ENCODE results near the gene TXNDC11.

TXNDC11 gene

DNA sequence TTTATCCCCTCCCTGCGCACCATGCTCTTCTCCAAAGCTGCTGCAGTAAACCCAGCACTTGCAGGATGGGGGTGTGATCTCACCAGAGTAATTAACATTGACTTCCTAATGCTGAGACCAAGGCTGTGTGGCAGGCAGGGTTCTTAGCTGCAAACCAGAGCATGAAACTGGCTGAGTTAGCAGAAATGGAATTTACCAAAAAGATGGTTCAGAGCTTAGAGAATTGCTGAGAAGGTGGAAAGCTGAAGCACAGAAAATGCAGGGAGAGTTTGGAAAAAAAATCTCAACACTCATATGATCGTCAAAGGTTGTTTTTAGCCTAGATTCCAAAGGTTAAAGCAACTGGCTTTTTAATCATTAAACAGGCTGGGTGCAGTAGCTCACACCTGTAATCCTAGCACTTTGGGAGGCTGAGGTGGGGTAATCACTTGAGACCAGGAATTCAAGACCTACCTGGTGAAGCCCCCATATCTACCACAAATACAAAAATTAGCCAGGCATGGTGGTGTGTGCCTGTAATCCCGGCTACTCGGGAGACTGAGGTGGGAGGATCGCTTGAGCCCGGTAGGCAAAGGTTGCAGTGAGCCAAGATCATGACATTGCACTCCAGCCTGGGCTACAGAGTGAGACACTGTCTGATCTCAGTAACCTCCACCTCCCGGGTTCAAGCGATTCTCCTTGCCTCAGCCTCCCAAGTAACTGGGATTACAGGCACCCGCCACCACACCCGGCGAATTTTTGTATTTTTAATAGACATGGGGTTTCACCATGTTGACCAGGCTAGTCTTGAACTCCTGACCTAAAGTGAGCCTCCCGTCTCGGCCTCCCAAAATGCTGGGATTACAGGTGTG is 6.0 kb upstream of the TXNDC11 start:
- no peak for DNase-seq

DNA sequence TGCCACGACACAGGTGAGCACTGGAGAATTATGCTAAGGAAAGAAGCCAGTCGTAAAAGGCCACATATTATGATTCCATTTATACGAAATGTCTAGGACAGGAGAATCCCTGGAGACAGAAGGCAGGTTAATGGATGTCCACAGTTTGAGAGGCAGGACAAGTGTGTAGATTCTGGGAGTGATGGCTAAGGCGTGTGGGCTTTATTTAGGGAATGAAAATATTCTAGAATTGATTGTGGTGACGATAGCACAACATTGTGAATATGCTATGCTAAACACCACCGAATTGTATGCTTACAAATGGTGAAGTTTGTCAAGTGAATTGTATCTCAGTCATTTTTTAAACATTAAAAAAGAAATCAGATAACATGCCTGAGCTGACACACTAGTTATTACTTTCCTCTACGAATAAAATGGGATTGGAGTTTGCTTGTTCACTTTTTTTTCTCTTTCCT is 5.3 kb upstream of the TXNDC11 start:
- DNase-seq: no peak

DNA sequence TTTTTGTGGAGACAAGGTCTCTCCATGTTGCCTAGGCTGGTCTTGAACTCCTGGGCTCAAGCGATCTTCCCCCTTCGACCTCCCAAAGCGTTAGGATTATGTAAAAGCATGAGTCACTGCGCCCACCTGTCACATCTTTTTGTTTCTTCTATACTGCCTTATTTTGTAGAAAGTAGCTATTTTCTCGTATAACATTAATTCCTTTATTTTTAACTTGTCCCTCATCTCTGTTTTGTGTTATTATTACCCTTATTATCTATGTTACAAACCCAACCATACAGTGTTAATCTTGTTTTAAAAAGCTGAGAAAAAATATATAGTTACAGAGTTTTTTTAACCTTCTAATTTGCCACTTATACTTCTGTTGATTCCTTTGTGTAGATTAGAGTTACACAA is 1.4 kb upstream of the TXNDC11 start:
- no peak for DNase-seq

DNA sequence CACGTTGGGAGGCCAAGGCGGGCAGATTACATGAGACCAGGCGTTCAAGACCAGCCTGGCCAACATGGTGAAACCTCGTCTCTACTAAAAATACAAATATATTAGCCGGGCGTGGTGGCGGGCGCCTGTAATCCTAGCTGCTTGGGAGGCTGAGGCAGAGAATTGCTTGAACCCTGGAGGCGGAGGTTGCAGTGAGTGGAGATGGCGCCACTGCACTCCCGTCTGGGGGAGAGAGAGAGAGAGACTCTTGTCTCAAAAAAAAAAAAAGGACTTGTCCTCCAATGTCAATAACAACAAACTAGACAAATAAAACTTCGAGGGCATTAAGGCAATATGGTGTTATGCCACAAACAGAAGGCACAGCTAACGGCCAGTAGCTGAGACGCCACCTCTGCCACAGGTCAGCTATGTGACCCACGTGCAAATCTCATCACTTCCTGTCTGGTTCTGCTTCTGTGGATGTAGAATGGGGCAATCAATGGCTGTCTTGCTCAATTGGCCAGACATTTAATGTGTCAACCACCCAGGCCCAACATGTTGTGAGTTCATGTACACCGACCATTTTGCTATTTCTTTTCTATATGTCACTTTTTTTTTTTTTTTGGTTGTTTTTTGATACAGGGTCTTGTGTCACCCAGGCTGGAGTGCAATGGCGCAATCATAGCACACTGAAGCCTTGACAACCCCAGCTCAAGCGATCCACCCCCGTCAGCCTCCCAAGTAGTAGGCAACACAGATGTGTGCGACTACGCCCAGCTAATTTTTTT is 834 bp upstream of the TXNDC11 start:
- no peak for DNase-seq

DNA sequence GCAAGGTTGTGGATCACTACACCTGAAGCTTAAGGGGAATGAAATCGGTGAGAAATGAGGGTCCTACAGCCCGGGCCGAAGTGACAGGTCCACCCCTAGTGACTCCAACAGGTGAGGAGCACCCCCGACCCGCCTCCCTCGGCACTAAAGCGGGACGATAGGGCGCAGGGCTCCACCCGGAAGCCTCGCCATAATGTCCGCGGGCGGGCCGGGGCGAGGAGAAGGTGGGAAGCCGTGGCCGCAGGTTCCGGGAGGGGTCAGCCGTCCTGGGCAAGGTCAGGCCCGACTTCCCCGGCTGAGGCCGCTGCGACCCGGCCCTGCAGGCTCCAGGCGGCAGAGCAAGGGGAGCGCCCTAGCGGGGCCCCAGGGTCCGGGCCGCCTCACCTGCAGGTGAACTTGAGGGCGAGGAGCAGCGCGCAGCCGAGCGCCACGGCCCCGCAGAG is 543 bp downstream of the TXNDC11 start:
- peak; percentile 36 for DNase-seq

DNA sequence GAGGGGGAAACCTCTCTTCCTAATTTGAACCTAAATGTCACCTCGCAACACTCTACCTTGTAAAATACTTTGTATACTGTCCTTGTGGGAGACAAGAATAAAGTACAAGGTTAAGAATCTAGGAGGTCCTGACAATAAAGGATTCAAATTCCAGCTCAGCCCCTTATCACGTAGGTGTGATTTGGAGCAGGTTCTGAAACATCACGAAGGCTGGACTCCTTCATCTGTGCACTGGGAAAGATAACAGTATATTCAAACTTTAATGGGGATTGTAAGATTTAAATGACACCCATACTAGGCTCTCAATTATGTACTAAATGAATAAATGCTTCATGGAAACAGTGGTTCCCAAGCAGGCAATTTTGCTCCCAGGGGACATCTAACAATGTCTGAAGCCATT is 2.1 kb downstream of the TXNDC11 start:
- DNase-seq: no peak

DNA sequence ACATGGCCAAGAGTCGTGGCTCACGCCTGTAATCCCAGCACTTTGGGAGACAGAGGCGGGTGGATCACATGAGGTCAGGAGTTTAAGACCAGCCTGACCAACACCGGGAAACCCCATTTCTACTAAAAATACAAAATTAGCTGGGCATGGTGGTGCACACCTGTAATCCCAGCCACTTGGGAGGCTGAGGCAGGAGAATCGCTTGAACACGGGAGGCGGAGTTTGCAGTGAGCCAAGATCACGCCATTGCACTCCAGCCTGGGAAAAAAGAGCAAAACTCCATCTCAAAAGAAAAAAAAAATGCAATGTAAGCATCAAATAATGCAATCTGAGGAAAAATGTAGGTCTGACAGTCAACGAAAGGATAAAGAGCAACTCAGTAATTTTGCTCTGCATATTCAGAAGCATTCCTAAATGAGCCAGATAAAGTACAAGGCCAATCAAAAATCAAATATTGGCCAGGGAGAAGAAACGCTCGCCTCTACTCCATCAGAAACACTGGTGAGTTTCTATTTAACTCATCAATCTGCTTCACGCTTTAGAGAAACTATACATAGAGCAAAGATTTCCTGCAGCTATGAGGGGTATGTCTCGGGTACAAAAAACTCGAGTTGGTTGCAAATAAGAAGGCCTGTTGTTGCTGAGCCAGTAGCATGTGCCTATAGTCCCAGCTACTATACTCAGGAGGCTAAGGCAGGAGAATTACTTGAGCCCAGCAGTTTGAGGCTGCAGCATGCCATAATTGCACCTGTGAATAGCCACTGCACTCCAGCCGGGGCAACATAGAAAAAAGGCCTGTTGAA is 3.7 kb downstream of the TXNDC11 start:
- no peak for DNase-seq

DNA sequence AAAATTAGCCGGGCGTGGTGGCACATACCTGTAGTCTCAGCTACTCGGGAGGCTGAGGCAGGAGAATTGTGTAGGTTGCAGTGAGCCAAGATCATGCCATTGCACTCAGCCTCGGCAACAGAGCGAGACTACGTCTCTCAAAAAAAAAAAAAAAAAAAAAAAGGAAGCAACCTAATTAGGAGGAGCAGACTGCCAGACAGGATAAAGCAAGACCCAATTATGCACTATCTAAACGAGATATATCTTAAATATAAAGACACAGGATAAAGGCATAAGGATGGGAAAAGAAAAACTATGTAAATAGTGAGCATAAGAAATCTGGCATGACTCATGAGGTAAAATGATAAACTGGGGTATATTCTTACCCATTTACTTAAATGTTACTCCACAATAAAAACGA is 4.9 kb downstream of the TXNDC11 start:
- no peak for DNase-seq

DNA sequence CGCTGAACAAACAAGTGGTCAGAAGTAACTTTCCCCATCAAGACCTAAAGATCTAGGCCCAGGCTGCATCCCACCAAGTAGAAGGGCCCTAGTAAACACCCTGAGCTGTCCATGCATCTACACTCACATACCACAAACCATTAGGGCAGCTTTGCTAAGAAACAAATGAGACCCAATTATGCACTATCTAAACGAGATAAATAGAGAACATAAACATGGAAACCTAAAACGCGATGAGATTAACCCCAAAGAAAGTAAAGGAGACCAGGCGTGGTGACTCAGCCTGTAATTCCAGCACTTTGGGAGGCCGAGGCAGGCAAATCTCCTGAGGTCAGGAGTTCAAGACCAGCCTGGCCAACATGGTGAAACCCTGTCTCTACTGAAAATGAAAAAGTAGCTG is 5.8 kb downstream of the TXNDC11 start:
- no peak for DNase-seq

DNA sequence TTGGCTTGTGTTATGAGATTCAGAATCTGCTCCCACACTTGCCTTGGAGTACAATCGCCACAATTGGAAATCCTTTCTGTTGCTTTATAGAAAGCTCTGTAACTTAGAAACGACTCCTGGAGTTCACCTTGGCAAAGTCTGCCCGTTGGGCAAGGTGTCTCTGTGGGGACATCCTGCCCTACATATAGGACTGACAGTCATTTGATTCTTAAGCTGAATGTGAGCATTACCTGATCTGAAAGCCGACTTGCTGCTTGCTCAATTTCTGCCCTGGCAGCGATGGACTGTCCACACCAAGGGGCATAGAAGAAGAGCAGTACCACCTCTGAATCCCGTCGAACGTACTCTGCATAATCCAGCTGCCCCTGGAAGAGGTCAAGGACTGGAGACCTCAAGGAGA is 6.9 kb downstream of the TXNDC11 start:
- DNase-seq: no peak

DNA sequence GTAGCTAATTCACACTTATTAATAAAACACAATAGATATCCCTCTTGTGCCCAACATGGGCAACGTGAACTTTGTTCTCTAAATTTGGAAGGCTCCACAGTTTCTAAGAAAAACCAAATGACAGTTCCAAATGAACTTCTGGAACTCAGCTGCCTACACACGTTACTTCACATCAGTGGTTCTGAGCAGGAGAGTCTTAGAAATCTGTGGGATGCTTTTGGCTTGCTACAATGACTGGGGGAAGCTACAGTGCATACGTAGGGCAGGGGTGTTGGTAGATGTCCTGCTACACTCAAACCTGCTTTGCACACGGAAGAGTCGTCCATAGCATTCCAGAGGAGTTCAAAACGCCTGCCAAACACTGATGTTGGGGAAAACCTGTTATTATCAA is 8.0 kb downstream of the TXNDC11 start:
- DNase-seq: no peak

DNA sequence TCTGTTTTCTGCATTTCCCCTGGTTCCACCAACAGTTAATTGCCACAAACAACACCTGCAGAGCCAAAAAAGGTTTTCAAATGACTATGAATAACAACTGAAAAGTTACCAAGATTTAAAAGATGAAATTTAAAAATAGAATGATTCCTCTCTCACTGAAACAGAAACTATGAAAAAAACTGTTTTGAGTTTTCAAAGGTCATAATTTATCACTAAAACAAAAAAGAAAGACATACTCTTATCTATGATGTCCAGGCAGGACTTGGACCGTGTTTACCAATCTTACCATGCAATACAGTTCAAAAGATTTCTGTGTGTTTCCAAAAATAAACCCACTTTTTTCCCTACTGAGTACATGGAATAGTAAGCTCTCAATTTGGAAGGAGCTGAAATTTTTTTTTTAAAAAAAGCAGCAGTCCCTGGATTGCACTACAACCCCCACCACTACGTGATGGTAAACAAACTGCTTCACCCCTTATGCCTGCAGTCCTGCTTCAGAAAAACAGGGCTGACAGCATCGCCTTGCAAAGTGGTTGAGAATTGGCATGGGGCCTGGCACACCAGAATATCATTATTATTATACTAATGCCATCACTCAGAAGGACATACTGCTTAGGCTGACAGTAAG is 8.5 kb downstream of the TXNDC11 start:
- no peak for DNase-seq

DNA sequence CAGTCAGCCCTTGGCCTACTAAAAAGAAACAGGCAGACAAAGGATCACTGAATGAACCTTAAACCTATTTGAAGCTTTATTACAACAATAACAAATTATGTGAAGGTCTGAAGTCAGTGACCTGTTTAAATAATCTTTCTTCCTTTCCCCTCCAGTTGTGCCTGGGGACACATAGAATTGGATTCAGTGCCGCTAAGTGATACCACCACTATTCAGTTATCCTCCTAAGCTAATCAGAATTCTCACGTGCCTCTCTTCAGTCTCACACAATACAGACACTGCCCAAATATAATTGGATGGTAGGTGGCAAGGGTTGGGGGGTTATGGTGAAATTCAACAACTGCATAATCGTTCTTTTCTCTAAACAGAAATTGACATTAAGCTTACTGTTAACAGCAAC is 11.4 kb downstream of the TXNDC11 start:
- no peak for DNase-seq

DNA sequence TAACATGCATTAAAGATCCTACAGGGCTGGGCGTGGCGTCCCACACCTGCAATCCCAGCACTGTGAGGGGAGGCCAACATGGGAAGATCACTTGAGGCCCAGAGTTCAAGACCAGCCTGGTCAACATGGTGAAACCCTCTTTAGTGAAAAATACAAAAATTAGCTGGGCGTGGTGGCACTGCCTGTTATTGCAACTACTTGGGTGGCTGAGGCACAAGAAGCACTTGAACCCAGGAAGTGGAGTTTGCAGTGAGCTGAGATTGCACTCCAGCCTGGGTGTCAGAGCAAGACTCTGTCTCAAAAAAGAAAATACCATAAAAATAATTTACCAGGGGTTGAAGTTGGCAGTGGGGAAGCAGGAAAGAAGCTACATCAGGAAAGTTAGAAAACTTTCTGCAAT is 12.9 kb downstream of the TXNDC11 start:
- no peak for DNase-seq

DNA sequence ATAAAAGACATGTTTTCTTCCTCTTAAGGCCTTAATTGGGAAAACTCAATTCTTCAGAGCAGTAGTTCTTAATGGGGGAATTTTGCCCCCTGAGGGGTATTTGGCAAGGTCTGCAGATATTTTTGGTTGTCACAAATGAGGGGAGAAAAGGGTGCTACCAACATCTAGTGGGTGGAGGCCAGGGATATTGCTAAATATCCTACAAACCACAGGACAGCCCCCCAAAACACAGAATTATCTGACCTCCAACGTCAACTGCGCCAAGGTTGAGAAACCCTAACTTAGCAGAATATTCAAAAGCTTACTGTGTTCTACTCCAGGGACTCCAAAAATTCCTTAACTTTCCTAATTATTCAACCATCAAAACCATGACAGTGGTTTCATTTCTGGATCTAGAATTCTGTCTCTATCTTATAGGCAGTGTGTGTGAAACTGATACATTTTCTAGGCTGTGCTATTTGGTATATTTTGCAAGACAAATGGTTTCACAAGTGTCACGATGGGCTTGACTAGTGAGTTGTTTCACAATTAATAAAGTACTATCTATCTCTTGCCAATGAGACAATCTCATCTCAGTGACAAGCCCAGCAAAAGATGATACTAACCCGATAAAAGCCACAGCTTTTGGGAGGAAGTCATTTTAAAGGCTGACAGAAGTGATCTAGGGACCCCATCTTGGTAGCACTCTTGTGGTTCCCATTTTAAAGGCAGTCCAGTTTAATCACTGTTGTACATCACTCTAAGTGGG is 14.7 kb downstream of the TXNDC11 start:
- no peak for DNase-seq

DNA sequence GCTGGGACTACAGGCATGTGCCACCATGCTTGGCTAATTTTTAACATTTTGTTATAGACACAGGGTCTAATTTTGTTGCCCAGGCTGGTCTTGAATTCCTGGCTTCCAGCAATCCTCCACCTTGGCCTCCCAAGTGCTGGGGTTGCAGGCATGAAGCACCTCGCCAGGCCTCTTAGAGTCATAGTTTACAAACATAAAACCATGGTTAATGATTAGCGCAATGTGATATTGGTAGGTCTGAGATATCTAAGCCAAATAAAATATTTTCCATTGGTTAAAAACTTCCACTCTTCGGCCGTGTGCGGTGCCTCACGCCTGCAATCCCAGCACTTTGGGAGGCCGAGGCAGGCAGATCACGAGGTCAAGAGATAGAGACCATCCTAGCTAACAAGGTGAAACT is 16.6 kb downstream of the TXNDC11 start:
- DNase-seq: no peak

DNA sequence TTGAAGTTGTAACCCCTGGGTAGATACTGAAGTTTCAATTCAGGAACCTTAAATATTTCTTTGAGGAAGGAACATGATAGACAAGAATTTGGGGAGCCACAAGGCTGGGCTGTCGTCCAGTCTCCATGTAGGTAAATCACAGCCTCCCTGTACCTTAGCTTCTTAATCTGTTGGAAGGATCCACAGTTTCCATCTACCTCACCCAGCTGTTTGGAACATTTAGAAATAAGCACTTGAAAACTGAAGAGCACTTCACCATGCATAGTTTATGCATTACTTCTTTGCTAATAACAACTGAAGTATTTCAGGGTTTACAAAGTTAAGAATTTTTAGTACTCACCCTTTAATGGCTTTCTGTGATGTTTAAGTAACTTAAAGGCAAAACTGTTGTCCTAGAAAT is 17.2 kb downstream of the TXNDC11 start:
- DNase-seq: peak; percentile 18

DNA sequence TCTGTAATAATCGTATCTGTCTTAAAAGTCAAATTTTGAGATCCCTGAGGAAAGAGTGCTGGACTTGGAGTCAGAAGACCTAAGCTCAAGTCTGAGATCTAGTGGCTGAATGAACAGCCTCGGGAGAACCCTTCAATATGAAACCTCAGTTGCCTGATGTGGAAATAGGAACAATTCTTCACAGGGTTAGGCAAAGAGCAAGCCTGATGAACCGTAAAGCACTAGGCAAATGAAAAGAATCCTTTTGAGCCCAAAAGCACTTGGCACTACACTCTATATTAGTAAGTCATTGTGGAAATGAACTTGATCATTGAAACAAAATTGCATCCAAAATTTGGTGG is 20.2 kb downstream of the TXNDC11 start:
- DNase-seq: no peak

DNA sequence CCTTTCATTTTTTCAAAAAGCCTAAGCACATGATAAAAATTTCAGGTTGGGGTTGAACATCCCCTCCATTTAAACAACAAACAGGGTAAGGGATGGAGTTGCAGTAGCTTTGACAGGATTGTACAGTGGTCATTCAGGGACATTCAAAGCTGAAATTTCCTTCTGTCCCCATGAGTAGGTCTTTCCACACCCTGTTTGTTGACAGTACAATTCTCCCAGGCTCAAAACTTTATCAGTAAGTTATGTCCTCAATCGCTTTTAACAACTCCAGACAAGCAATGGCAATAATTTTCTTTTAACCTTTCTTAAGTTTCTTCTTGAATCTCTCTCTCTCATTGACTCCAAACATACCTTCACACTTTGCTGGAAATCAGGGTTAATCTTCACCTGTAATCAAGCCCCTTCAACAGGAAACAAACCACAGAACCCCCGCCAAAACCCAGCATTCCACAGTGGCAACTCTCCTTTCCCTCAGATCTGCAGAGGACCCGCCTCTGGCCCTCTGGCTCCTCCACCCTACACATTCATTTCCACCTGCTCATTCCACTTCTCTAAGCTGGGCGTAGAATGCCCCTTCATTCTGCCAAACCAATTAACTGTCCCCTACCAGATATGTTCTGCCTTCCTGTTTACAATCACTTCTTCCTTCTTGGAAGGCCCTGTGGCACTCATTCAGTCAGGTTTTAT is 20.7 kb downstream of the TXNDC11 start:
- no peak for DNase-seq

DNA sequence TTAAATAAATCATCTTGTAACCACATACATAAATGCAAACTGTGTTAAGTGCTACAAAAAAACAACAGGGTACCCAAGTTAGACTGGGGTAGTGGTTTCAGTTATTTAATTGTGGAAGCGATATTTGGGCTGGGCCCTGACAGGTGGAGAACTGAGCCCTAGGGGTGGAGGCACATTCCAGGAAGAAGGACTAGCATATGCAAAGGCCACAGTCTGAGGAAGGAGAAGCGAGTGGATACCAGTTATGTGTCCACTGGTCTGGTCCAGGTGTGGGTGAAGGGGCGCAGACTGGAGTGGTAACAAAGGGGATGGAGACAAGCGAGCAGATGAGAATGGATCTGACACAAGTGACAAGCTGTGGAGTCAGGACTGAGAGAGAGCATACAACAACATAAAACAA is 22.9 kb downstream of the TXNDC11 start:
- DNase-seq: no peak

DNA sequence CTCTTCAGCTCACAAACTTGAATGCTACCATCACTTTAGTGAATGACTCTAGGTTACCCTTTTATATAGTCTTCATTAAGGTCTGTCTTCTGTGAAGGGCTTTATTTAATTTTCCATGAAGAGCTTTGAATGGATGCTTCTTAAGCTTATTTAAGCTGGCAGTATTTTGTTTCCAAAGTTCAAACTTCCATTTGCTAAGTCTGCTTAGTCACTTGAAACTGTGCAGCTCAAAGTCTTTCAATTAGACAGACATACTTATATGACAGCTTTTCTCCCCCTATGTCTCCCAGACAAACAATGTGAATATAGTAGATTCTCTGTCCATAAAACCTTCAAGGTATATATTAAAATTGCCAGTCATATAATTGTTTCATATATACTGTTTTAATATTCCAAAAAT is 23.5 kb downstream of the TXNDC11 start:
- DNase-seq: no peak

DNA sequence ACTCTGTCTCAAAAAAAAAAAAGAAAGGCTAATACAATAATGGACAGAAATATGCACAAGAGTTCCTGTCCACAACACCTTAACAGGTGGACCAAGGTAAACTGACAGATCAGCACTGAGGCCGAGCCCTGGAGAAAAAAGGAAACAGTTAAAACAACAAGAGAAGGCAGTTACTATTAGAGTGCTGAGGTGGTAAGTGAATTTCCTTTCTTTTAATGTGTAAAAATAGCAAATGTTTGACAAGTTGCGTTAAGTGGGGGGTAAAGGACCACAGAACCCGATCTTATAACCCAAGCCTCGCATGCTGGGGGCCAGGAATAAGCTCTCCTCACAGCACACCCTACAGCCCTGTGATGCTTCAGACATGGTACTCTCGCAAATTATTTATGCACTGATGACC is 24.8 kb downstream of the TXNDC11 start:
- DNase-seq: no peak

Measured in NCI-H345 (cell line).